H1 (cell line): ENCODE measurements around the gene GLMN. TPM values are rescaled to one million over a fixed set of nuclear protein-coding genes. Genes with fewer than 3 reads are reported as not detected.

Experiments used
- JUN ChIP-seq: IDR thresholded peaks from 2 replicates; pipeline ENCODE4 v1.6.1; 2011; ENCODE audit warnings: low read depth, mild to moderate bottlenecking, improper control_type of control experiment, low read length
- NANOG ChIP-seq: IDR thresholded peaks from 2 replicates; pipeline ENCODE4 v1.6.1; 2011; ENCODE audit warnings: low read length, low read depth, mild to moderate bottlenecking, inconsistent platforms; ENCODE audit not compliant: insufficient read depth, poor library complexity, severe bottlenecking
- NRF1 ChIP-seq: IDR thresholded peaks from 2 replicates; pipeline ENCODE4 v1.6.1; 2011; ENCODE audit warnings: mild to moderate bottlenecking, low read depth, low read length, improper control_type of control experiment
- RFX5 ChIP-seq: IDR thresholded peaks from 2 replicates; pipeline ENCODE4 v1.6.1; 2011; ENCODE audit warnings: low read depth, low read length, improper control_type of control experiment, borderline replicate concordance
- SRF ChIP-seq: IDR thresholded peaks from 2 replicates; pipeline ENCODE4 v1.6.1; 2011; ENCODE audit warnings: mild to moderate bottlenecking, low read depth, low read length, moderate library complexity
- SUZ12 ChIP-seq: fragments of 200-600 bp; sonication (generic); IDR thresholded peaks from 2 replicates; pipeline ENCODE4 v1.6.1; 2012; ENCODE audit warnings: mild to moderate bottlenecking, inconsistent platforms, low read length, moderate library complexity, mixed read lengths
- polyA plus RNA-seq, 7 experiments: library from polyadenylated mRNA; depleted of rRNA in 3 of 7; stranded (reverse) in 5 of 7; unstranded in 2 of 7; fragments of >200 nt in 5 of 7; fragments of 200-250 nt in 2 of 7; gene quantifications; 1 replicate in 5 of 7; 2 replicates in 1 of 7; 4 replicates in 1 of 7; pipeline versions ENCODE4 v1.2.1 to v1.2.3, GENCODE V29; 2011 to 2013; ENCODE audit warnings: missing spikeins in 2 of 7, mixed read lengths in 2 of 7
- total RNA-seq: library from RNA; stranded (reverse); fragmentation: NEBNext Ultra II Directional; extraction: Animal tissue kit (Norgen Biotek cat#: 25700); gene quantifications from 2 replicates; pipeline ENCODE4 v1.2.1, GENCODE V29; 2021

Gene GLMN
- total and polyA plus RNA-seq, 2 of the 8 experiments (the other 6 are each of a cell fraction or from before 2014, with no cell fraction given), result 5.7 to 25.0 TPM

DNA sequence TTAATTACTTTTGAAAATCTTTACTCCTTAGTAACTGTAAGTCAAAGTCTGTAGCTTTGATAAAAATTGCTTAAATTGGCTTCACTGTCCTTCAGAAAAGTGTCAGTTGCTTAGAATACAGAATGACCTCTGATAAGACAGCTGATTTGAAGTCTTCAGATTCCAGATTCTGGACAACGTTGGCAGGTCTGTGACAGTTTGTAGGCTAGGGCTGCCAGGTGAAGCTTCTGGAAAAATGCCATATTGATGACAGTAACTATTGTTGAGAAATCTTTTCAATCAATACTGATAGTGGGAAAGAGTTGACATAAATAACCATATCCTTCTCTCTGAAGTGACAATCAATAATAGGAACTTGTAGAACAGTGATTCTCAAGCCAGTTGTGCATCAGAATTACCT is 41.4 kb upstream of the GLMN start (continued):
- TF ChIP-seq NRF1 (no peak), SUZ12 (no peak), NANOG (no peak), RFX5 (no peak), JUN (no peak), SRF (no peak)
- TF ChIP-seq, all 59 proteins: peak for 0
